NCI-H2029 treated with DMSO at 0.1 percent for 48 hours (cell line): ENCODE data around the gene KLHDC8A.

Source experiments
- DNase-seq: peaks from one replicate; lab custom pipeline; 2025; lab: John Stamatoyannopoulos, UW

Gene KLHDC8A

GRCh38 chr1:205344066-205344928 is 12.4 kb downstream of the KLHDC8A start:
- DNase-seq = peak; percentile 25

- DNase-seq = no peak
These were observed 13.2 kb downstream of the KLHDC8A start for GRCh38 chr1:205343431-205344065.

- DNase-seq = no peak
These were observed 13.7 kb downstream of the KLHDC8A start for GRCh38 chr1:205342986-205343385.

- DNase-seq = no peak
These were observed 16.0 kb downstream of the KLHDC8A start for GRCh38 chr1:205340676-205341075.

- no peak for DNase-seq
These were observed 17.0 kb downstream of the KLHDC8A start for GRCh38 chr1:205339717-205340116.

- no peak for DNase-seq
These were observed 17.5 kb downstream of the KLHDC8A start for GRCh38 chr1:205339197-205339702.

GRCh38 chr1:205338011-205338410 is 18.7 kb downstream of the KLHDC8A start:
- no peak for DNase-seq

- no peak for DNase-seq
These were observed 19.2 kb downstream of the KLHDC8A start for GRCh38 chr1:205337481-205337880.

GRCh38 chr1:205335692-205336091 is 21.0 kb downstream of the KLHDC8A start:
- peak; percentile 51 for DNase-seq

GRCh38 chr1:205332015-205332791 is 24.5 kb downstream of the KLHDC8A start:
- DNase-seq = no peak

GRCh38 chr1:205330150-205330549 is 26.6 kb downstream of the KLHDC8A start:
- DNase-seq = no peak

- no peak for DNase-seq
These were observed 27.0 kb downstream of the KLHDC8A start for GRCh38 chr1:205329719-205330118.

GRCh38 chr1:205328476-205328875 is 28.2 kb downstream of the KLHDC8A start:
- no peak for DNase-seq

GRCh38 chr1:205326812-205327466 is 29.8 kb downstream of the KLHDC8A start:
- no peak for DNase-seq

GRCh38 chr1:205325334-205325884 is 31.3 kb downstream of the KLHDC8A start:
- DNase-seq = peak; percentile 22

- DNase-seq = no peak
These were observed 31.9 kb downstream of the KLHDC8A start for GRCh38 chr1:205324781-205325180.

GRCh38 chr1:205323794-205324193 is 32.9 kb downstream of the KLHDC8A start:
- DNase-seq = no peak

- DNase-seq = no peak
These were observed 34.8 kb downstream of the KLHDC8A start for GRCh38 chr1:205321959-205322283.

- DNase-seq = peak; percentile 62
These were observed 35.4 kb downstream of the KLHDC8A start, which contains the start of gene NUAK2 for GRCh38 chr1:205321162-205321958. Gene NUAK2, minus strand, starts transcription at chr1:205321745. Its CDS starts 117 bp downstream, at chr1:205321628.
